H1 (cell line): ENCODE data around the gene CORIN. TPM values are rescaled to one million over a fixed set of nuclear protein-coding genes. Genes with fewer than 3 reads are reported as not detected.

Source experiments
- CTCF ChIA-PET: fragments of 300-600 bp; sonication (Branson Sonifier 250); formaldehyde crosslinking; loops from one replicate; lab custom pipeline; 2021; ENCODE audit not compliant: partially characterized antibody; lab: Charles Lee
- POLR2A ChIA-PET: fragments of 300-600 bp; sonication (Branson Sonifier 250); formaldehyde crosslinking; loops from one replicate; lab custom pipeline; 2021; ENCODE audit warnings: inconsistent platforms; ENCODE audit not compliant: partially characterized antibody; lab: Charles Lee
- DNase-seq, 2 experiments: peaks; one replicate each; pipeline versions ENCODE4 v3.0.0 to v3.0.0-alpha.2; 2010 to 2022; ENCODE audit warnings: low spot score in 2 of 2, low read depth in 1 of 2, mixed read lengths in 1 of 2
- FAIRE-seq: peaks from 2 replicates; lab custom pipeline; 2011; peaks lifted over from hg19 to GRCh38; lab: Jason Lieb, UNC
- H2AFZ ChIP-seq: 2 replicates; pipeline ENCODE4 v1.8.1; 2012; ENCODE audit warnings: low read length, inconsistent platforms
- H2AK5ac ChIP-seq: 2 replicates; pipeline ENCODE4 v1.6.1; 2013; ENCODE audit warnings: low read depth, low read length
- H2BK120ac ChIP-seq: replicated peaks from 2 replicates; pipeline ENCODE3; 2013; ENCODE audit warnings: low read depth, low read length, inconsistent platforms
- H2BK12ac ChIP-seq: 2 replicates; pipeline ENCODE4 v1.6.1; 2013; ENCODE audit warnings: low read depth, low read length
- H2BK15ac ChIP-seq: 2 replicates; pipeline ENCODE4 v1.6.1; 2013; ENCODE audit warnings: low read length
- H2BK20ac ChIP-seq: 2 replicates; pipeline ENCODE4 v1.6.1; 2013; ENCODE audit warnings: low read length
- H2BK5ac ChIP-seq: 2 replicates; pipeline ENCODE4 v1.6.1; 2013; ENCODE audit warnings: low read depth, low read length
- H3K14ac ChIP-seq: 2 replicates; pipeline ENCODE4 v1.6.1; 2013; ENCODE audit warnings: inconsistent platforms; ENCODE audit not compliant: insufficient read length
- H3K18ac ChIP-seq: 2 replicates; pipeline ENCODE4 v1.6.1; 2013; ENCODE audit warnings: low read length; ENCODE audit errors: extremely low read depth
- H3K23ac ChIP-seq: 2 replicates; pipeline ENCODE4 v1.6.1; 2013; ENCODE audit warnings: inconsistent platforms; ENCODE audit not compliant: insufficient read length
- H3K23me2 ChIP-seq: 2 replicates; pipeline ENCODE4 v1.6.1; 2013; ENCODE audit warnings: low read depth, low read length
- H3K27ac ChIP-seq: 2 replicates; pipeline ENCODE4 v1.6.1; 2011; ENCODE audit warnings: low read depth, low read length, inconsistent platforms
- H3K27me3 ChIP-seq, 4 experiments: replicated peaks in 1 of 4; 1 replicate in 1 of 4; 2 replicates in 3 of 4; pipeline versions ENCODE4 v1.6.1 to v1.8.1; 2011 to 2013; ENCODE audit warnings: low read length in 3 of 4, mild to moderate bottlenecking in 3 of 4, inconsistent platforms in 2 of 4, mixed read lengths in 2 of 4, moderate library complexity in 1 of 4; ENCODE audit not compliant: control insufficient read depth in 3 of 4, insufficient read depth in 3 of 4; ENCODE audit errors: extremely low read depth in 1 of 4
- H3K36me3 ChIP-seq, 4 experiments: 2 replicates each; pipeline versions ENCODE4 v1.6.1 to v1.8.1; 2011 to 2013; ENCODE audit warnings: mild to moderate bottlenecking in 4 of 4, low read length in 3 of 4, moderate library complexity in 2 of 4, control low read depth in 1 of 4, inconsistent platforms in 1 of 4; ENCODE audit not compliant: insufficient read depth in 4 of 4, control insufficient read depth in 2 of 4
- H3K4ac ChIP-seq: replicated peaks from 2 replicates; pipeline ENCODE3; 2013; ENCODE audit warnings: low read length, low read depth, mixed read lengths, inconsistent platforms; ENCODE audit not compliant: insufficient read length
- H3K4me1 ChIP-seq, 4 experiments: replicated peaks in 1 of 4; 1 replicate in 1 of 4; 2 replicates in 3 of 4; pipeline versions ENCODE4 v1.6.1 to v1.8.1; 2011 to 2013; ENCODE audit warnings: low read length in 3 of 4, inconsistent platforms in 2 of 4, mixed read lengths in 1 of 4; ENCODE audit not compliant: insufficient read depth in 4 of 4, control insufficient read depth in 3 of 4
- H3K4me2 ChIP-seq, 2 experiments: 2 replicates each; pipeline versions ENCODE4 v1.6.1 to v1.8.1; 2011 to 2013; ENCODE audit warnings: low read depth in 2 of 2, low read length in 2 of 2, control low read depth in 1 of 2, inconsistent platforms in 1 of 2, mild to moderate bottlenecking in 1 of 2; ENCODE audit not compliant: insufficient read depth in 1 of 2
- H3K4me3 ChIP-seq, 4 experiments: fragments of 200-600, 300-600 bp in 1 of 4; sonication (generic), shearing (Covaris generic), sonication (Bioruptor Twin) in 1 of 4; 2 replicates each; pipeline versions ENCODE4 v1.5.1 to v1.8.1; 2011 to 2016; ENCODE audit warnings: low read length in 4 of 4, low read depth in 3 of 4, control low read depth in 2 of 4, inconsistent platforms in 2 of 4, mild to moderate bottlenecking in 2 of 4, mixed read lengths in 1 of 4, moderate library complexity in 1 of 4; ENCODE audit not compliant: insufficient read depth in 2 of 4; ENCODE audit errors: extremely low read depth in 1 of 4
- H3K56ac ChIP-seq: replicated peaks from 2 replicates; pipeline ENCODE3; 2013; ENCODE audit warnings: low read depth, mild to moderate bottlenecking, mixed read lengths, low read length, inconsistent platforms; ENCODE audit not compliant: insufficient read length
- H3K79me1 ChIP-seq: 2 replicates; pipeline ENCODE4 v1.6.1; 2013; ENCODE audit warnings: low read depth, low read length, control low read depth
- H3K79me2 ChIP-seq, 2 experiments: 2 replicates each; pipeline versions ENCODE4 v1.6.1 to v1.8.1; 2012 to 2013; ENCODE audit warnings: low read length in 2 of 2, mild to moderate bottlenecking in 2 of 2, inconsistent platforms in 1 of 2; ENCODE audit not compliant: insufficient read depth in 2 of 2, control insufficient read depth in 1 of 2
- H3K9ac ChIP-seq, 4 experiments: replicated peaks in 1 of 4; 1 replicate in 1 of 4; 2 replicates in 3 of 4; pipeline versions ENCODE4 v1.6.1 to v1.8.1; 2011 to 2013; ENCODE audit warnings: low read depth in 3 of 4, low read length in 3 of 4, control low read depth in 2 of 4, mild to moderate bottlenecking in 2 of 4, moderate library complexity in 2 of 4, inconsistent platforms in 1 of 4; ENCODE audit errors: extremely low read depth in 1 of 4
- H3K9me3 ChIP-seq, 2 experiments: 2 replicates each; pipeline versions ENCODE4 v1.6.1 to v1.8.1; 2012 to 2013; ENCODE audit warnings: mild to moderate bottlenecking in 2 of 2, moderate library complexity in 2 of 2, control low read depth in 1 of 2, inconsistent platforms in 1 of 2, low read depth in 1 of 2, low read length in 1 of 2, mixed read lengths in 1 of 2; ENCODE audit not compliant: insufficient read depth in 2 of 2
- H4K20me1 ChIP-seq, 2 experiments: replicated peaks in 1 of 2; 2 replicates each; pipeline versions ENCODE3 to v1.8.1; 2011 to 2013; ENCODE audit warnings: inconsistent platforms in 2 of 2, low read length in 2 of 2, mild to moderate bottlenecking in 1 of 2; ENCODE audit not compliant: insufficient read depth in 2 of 2, control insufficient read depth in 1 of 2
- H4K5ac ChIP-seq: 2 replicates; pipeline ENCODE4 v1.6.1; 2013; ENCODE audit warnings: low read length, low read depth, mixed read lengths, inconsistent platforms; ENCODE audit not compliant: insufficient read length
- H4K8ac ChIP-seq: 2 replicates; pipeline ENCODE4 v1.8.0; 2013; ENCODE audit warnings: mild to moderate bottlenecking, moderate library complexity, low read length, inconsistent platforms; ENCODE audit not compliant: insufficient read depth; ENCODE audit errors: extremely low read depth
- H4K91ac ChIP-seq: replicated peaks from 2 replicates; pipeline ENCODE3; 2013; ENCODE audit warnings: low read length, mixed read lengths, inconsistent platforms; ENCODE audit not compliant: insufficient read length
- HDAC6 ChIP-seq: IDR thresholded peaks from one replicate; pipeline ENCODE4 v1.7.1; 2012; ENCODE audit warnings: low read depth, mild to moderate bottlenecking, inconsistent platforms, low read length, moderate library complexity
- MAFK ChIP-seq: IDR thresholded peaks from 2 replicates; pipeline ENCODE4 v1.6.1; 2012; ENCODE audit warnings: low read depth, mild to moderate bottlenecking, improper control_type of control experiment, low read length
- NANOG ChIP-seq: IDR thresholded peaks from 2 replicates; pipeline ENCODE4 v1.6.1; 2011; ENCODE audit warnings: low read length, low read depth, mild to moderate bottlenecking, inconsistent platforms; ENCODE audit not compliant: insufficient read depth, poor library complexity, severe bottlenecking
- POLR2AphosphoS5 ChIP-seq: IDR thresholded peaks from 2 replicates; pipeline ENCODE4 v1.6.1; 2011; ENCODE audit warnings: low read depth, low read length
- WGBS, 2 experiments: shearing (Covaris generic) in 1 of 2; methylation state at CpG; one replicate each; pipeline versions ENCODE4 v1.1.6 to v1.1.7; 2013 to 2015; ENCODE audit warnings: low lambda C conversion rate in 2 of 2, mixed read lengths in 2 of 2, inconsistent platforms in 1 of 2, low coverage in 1 of 2, missing lambda C conversion rate in 1 of 2; ENCODE audit not compliant: insufficient replicate concordance in 2 of 2, insufficient coverage in 1 of 2, insufficient read length in 1 of 2; ENCODE audit errors: extremely low coverage in 1 of 2, missing lambda C conversion rate in 1 of 2; 5-methylcytosine and 5-hydroxymethylcytosine counted together
- polyA plus RNA-seq, 7 experiments: library from polyadenylated mRNA; depleted of rRNA in 3 of 7; stranded (reverse) in 5 of 7; unstranded in 2 of 7; fragments of >200 nt in 5 of 7; fragments of 200-250 nt in 2 of 7; gene quantifications; 1 replicate in 5 of 7; 2 replicates in 1 of 7; 4 replicates in 1 of 7; pipeline versions ENCODE4 v1.2.1 to v1.2.3, GENCODE V29; 2011 to 2013; ENCODE audit warnings: missing spikeins in 2 of 7, mixed read lengths in 2 of 7
- total RNA-seq: library from RNA; stranded (reverse); fragmentation: NEBNext Ultra II Directional; extraction: Animal tissue kit (Norgen Biotek cat#: 25700); gene quantifications from 2 replicates; pipeline ENCODE4 v1.2.1, GENCODE V29; 2021

Gene CORIN
- total and polyA plus RNA-seq, 2 of the 8 experiments (the other 6 are each of a cell fraction or from before 2014, with no cell fraction given) = 0.09 to 0.32 TPM

DNA sequence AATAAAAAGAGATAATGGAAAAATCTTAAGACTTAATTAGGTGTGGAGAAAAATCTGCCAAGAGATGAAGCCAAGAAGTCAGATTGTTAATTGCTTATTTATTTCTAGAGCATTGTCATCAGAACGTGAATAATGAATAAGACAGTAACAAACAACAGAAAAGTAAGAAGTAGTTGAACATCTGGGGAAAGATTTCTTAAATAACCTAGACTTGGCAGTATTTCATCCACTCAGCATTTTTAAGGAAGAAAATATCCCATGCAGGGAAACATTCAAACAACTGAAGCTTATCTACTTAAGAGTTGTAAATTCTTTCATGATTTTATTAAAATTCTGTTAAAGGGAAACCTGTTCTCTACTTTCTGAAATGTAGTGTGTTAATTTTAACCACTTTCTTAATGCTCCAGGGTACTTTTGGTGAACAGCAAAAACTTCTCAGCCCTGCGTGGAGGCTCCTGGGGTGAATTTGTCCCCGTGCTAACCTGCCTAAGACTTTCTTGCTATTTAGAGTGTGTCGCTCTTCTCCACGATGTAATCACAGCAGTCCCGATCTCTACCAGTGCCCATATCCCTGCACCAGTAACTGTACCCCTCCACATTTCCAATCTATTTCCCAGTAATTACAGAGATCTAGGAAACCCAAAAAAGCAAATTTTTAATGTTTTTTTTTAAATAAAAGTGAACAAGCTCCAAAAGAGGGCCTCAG, 124.6 kb downstream of the CORIN start:
- TF ChIP-seq POLR2AphosphoS5 = no peak
- TF ChIP-seq HDAC6 = no peak
- TF ChIP-seq NANOG = no peak
- TF ChIP-seq MAFK = peak; percentile 39; the same call in 1 of the 2 replicates
- Histone ChIP-seq H2AK5ac (no peak overlapping the region), H2BK12ac (no peak overlapping the region), H3K4me3 (no peak overlapping the region), H2BK15ac (no peak overlapping the region), H2BK120ac (no peak overlapping the region), H3K79me2 (no peaks in the 10 kb centered on the region), H4K91ac (no peak overlapping the region), H3K23ac (no peak overlapping the region), H3K27ac (no peak overlapping the region), H3K4me2 (no peak overlapping the region), H2AFZ (no peak overlapping the region), H3K27me3 (peaks cover 0 to 2% (median under 1%) of the 10 kb centered on the region in 4 experiments; a peak in 1 of 7 replicates), H4K5ac (no peak overlapping the region), H2BK20ac (no peak overlapping the region), H3K4ac (no peak overlapping the region), H4K20me1 (no peaks in the 10 kb centered on the region), H3K4me1 (peaks cover 0 to 7% (median 4%) of the 10 kb centered on the region in 4 experiments; a peak in 4 of 7 replicates), H3K23me2 (no peaks in the 10 kb centered on the region), H4K8ac (no peak overlapping the region), H3K36me3 (no peaks in the 10 kb centered on the region), H3K14ac (no peak overlapping the region), H3K9ac (no peak overlapping the region), H3K79me1 (no peaks in the 10 kb centered on the region), H2BK5ac (no peak overlapping the region), H3K18ac (no peak overlapping the region), H3K9me3 (no peaks in the 10 kb centered on the region), H3K56ac (no peak overlapping the region)
- FAIRE-seq = no peak
- ChIA-PET POLR2A (no interaction called here), CTCF (interaction anchor here (0.9 to 4.8 kb wide), 9 partner anchors 8 to 233 kb away, joined by 3 to 30 read pairs (median 3); partner anchors contain the start of gene CORIN)
- 81% methylated on average over 6 of the region's 6 CpGs; no CpG with 5 or more reads in 1 of the 2 experiments for WGBS, 2 experiments
- DNase-seq = no peak
